Measurements from ENCODE around the gene ST7. TPM values are rescaled to one million over a fixed set of nuclear protein-coding genes. Genes with fewer than 3 reads are reported as not detected.

ST7 gene
- total RNA-seq, 2 experiments from 2014 or later, result 9.6 to 10.7 TPM

GRCh38 chr7:117203205-117203604 lies 249.9 kb downstream of the ST7 start:
- Histone ChIP-seq H4K20me1 (ENCODE audit: insufficient read depth, low read length) (no peaks in the 10 kb centered on the region), H3K4me1 (ENCODE audit: insufficient read depth, low read length, poor library complexity, severe bottlenecking) (no peaks in the 10 kb centered on the region), H3K9me3 (ENCODE audit: low read length) (no peaks in the 10 kb centered on the region), H2AFZ (ENCODE audit: low read length) (no peak overlapping the region), H3K4me2 (ENCODE audit: low read length) (no peak overlapping the region), H3K79me2 (ENCODE audit: insufficient read depth, low read depth, low read length) (no peaks in the 10 kb centered on the region), H3K4me3 (ENCODE audit: low read depth, low read length, poor library complexity, severe bottlenecking) (no peak overlapping the region), H3K9me2 (ENCODE audit: insufficient read depth, low read length) (no peaks in the 10 kb centered on the region), H3K36me3 (ENCODE audit: insufficient read depth, low read length) (no peaks in the 10 kb centered on the region), H3K27ac (ENCODE audit: low read depth, low read length, poor library complexity, severe bottlenecking) (no peak overlapping the region)
- intact Hi-C loops (cut with micrococcal nuclease; ENCODE audit: unreplicated experiment), result no loop called here
- POLR2A ChIA-PET, result interaction anchor here (0.5 to 1.5 kb wide), 2 partner anchors 21 to 1130 kb away, joined by 3 read pairs; no protein-coding TSS in a partner anchor
- TF ChIP-seq CTCF (conservative IDR thresholded peaks at IDR 0.05; ENCODE audit: low read length) (no peak), EZH2phosphoT487 (IDR thresholded peaks at IDR 0.05; ENCODE audit: borderline replicate concordance, low read depth, low read length) (no peak)
- no peak for DNase-seq (ENCODE audit: low spot score)
- CTCF ChIA-PET (ENCODE audit: unreplicated experiment), result no interaction called here
- BruUV-seq (replicated peaks), result no TSS peak

GRCh38 chr7:117205873-117206272 lies 252.6 kb downstream of the ST7 start:
- BruUV-seq (replicated peaks), result no TSS peak
- no peaks in the 10 kb centered on the region for H3K9me2 ChIP-seq (ENCODE audit: insufficient read depth, low read length)

DNA sequence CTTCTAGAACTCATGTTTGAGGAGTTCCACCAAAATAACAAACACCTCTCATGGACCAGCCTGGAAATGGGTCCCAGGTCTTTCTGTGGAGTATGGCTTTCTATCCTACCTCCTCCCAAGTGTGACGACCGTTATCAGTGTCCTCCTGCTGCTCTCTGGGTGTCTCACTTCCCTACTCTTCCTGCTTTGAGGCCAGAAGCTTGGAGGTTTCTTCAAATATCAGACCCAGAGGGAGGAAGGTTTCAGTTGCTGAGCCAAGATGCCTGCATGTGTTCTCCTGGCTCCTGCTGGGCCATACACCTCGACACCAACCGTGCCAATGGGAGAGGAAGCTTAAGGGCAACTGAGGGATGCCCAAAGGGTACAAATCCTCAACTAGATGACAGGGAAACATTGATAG lies 255.0 kb downstream of the ST7 start:
- no peaks in the 10 kb centered on the region for H3K9me3 ChIP-seq (ENCODE audit: low read length)
- TF ChIP-seq EZH2phosphoT487 (IDR thresholded peaks at IDR 0.05; ENCODE audit: borderline replicate concordance, low read depth, low read length), result no peak
- no peak for TF ChIP-seq CTCF (conservative IDR thresholded peaks at IDR 0.05; ENCODE audit: low read length)
- H3K4me2 ChIP-seq (ENCODE audit: low read length), result no peak overlapping the region
- ChIA-PET POLR2A (no interaction called here), CTCF (ENCODE audit: unreplicated experiment) (no interaction called here)
- H3K27ac ChIP-seq (ENCODE audit: low read depth, low read length, poor library complexity, severe bottlenecking), result no peak overlapping the region
- no peaks in the 10 kb centered on the region for H3K79me2 ChIP-seq (ENCODE audit: insufficient read depth, low read depth, low read length)
- no peak overlapping the region for H3K4me3 ChIP-seq (ENCODE audit: low read depth, low read length, poor library complexity, severe bottlenecking)
- no peaks in the 10 kb centered on the region for H4K20me1 ChIP-seq (ENCODE audit: insufficient read depth, low read length)
- intact Hi-C loops (cut with micrococcal nuclease; ENCODE audit: unreplicated experiment), result no loop called here
- H2AFZ ChIP-seq (ENCODE audit: low read length), result no peak overlapping the region
- no peaks in the 10 kb centered on the region for H3K9me2 ChIP-seq (ENCODE audit: insufficient read depth, low read length)
- DNase-seq (ENCODE audit: low spot score), result no peak
- no TSS peak for BruUV-seq (replicated peaks)
- H3K4me1 ChIP-seq (ENCODE audit: insufficient read depth, low read length, poor library complexity, severe bottlenecking), result no peaks in the 10 kb centered on the region
- no peaks in the 10 kb centered on the region for H3K36me3 ChIP-seq (ENCODE audit: insufficient read depth, low read length)

More at GRCh38 chr7:117205873-117206272, 252.6 kb downstream of the ST7 start:
- no peaks in the 10 kb centered on the region for H3K36me3 ChIP-seq (ENCODE audit: insufficient read depth, low read length)
- no peaks in the 10 kb centered on the region for H3K9me3 ChIP-seq (ENCODE audit: low read length)
- H3K4me3 ChIP-seq (ENCODE audit: low read depth, low read length, poor library complexity, severe bottlenecking), result no peak overlapping the region
- no peaks in the 10 kb centered on the region for H4K20me1 ChIP-seq (ENCODE audit: insufficient read depth, low read length)
- H2AFZ ChIP-seq (ENCODE audit: low read length), result no peak overlapping the region
- intact Hi-C loops (cut with micrococcal nuclease; ENCODE audit: unreplicated experiment), result no loop called here
- ChIA-PET CTCF (ENCODE audit: unreplicated experiment) (no interaction called here), POLR2A (no interaction called here)
- no peak overlapping the region for H3K4me2 ChIP-seq (ENCODE audit: low read length)
- no peaks in the 10 kb centered on the region for H3K4me1 ChIP-seq (ENCODE audit: insufficient read depth, low read length, poor library complexity, severe bottlenecking)
- no peak for DNase-seq (ENCODE audit: low spot score)
- no peaks in the 10 kb centered on the region for H3K79me2 ChIP-seq (ENCODE audit: insufficient read depth, low read depth, low read length)
- TF ChIP-seq EZH2phosphoT487 (IDR thresholded peaks at IDR 0.05; ENCODE audit: borderline replicate concordance, low read depth, low read length) (no peak), CTCF (conservative IDR thresholded peaks at IDR 0.05; ENCODE audit: low read length) (no peak)
- no peak overlapping the region for H3K27ac ChIP-seq (ENCODE audit: low read depth, low read length, poor library complexity, severe bottlenecking)

All from OCI-LY7 (cell line).